K562 (cell line): ENCODE measurements around the gene GLIS1. TPM values are rescaled to one million over a fixed set of nuclear protein-coding genes. Genes with fewer than 3 reads are reported as not detected.

ENCODE experiments used
- HOXB6 ChIP-seq: fragments of 250-450 bp; sonication (Bioruptor Pico); IDR thresholded peaks from 2 replicates; pipeline ENCODE4 v1.5.1; 2022; ENCODE audit warnings: mild to moderate bottlenecking, borderline replicate concordance
- JUN ChIP-seq, 2 experiments: sonication (generic) in 1 of 2; formaldehyde crosslinking in 1 of 2; IDR thresholded peaks; 2 replicates each; pipeline versions ENCODE4 v1.6.1 to v1.8.0; 2012 to 2022; ENCODE audit warnings: borderline replicate concordance in 2 of 2, mild to moderate bottlenecking in 2 of 2, improper control_type of control experiment in 1 of 2, low read depth in 1 of 2, low read length in 1 of 2, missing genetic modification reagents in 1 of 2
- NEUROD1 ChIP-seq: fragments of 150-350 bp; IDR thresholded peaks from 2 replicates; pipeline ENCODE4 v1.6.1; 2014; ENCODE audit warnings: borderline replicate concordance, low read length, low read depth; ENCODE audit not compliant: partially characterized antibody
- POLR2B ChIP-seq: fragments of 450-650 bp; IDR thresholded peaks from 2 replicates; pipeline ENCODE4 v1.6.1; 2018; ENCODE audit warnings: low read depth; ENCODE audit not compliant: partially characterized antibody
- RB1 ChIP-seq: fragments of 450-650 bp; IDR thresholded peaks from 2 replicates; pipeline ENCODE4 v1.6.1; 2017; ENCODE audit warnings: low read depth, mild to moderate bottlenecking
- TEAD1 ChIP-seq, 2 experiments: fragments of 450-650 bp in 1 of 2; sonication (generic) in 1 of 2; formaldehyde crosslinking; IDR thresholded peaks; 2 replicates each; pipeline versions ENCODE4 v1.4.0 to v1.8.0; 2020 to 2022; ENCODE audit warnings: mild to moderate bottlenecking in 2 of 2, missing genetic modification reagents in 1 of 2
- polyA plus RNA-seq, 8 experiments: library from polyadenylated mRNA; depleted of rRNA in 4 of 8; stranded (reverse) in 5 of 8; unstranded in 3 of 8; fragments of >200 nt; fragmentation: Nextera tagmentation in 2 of 8; fragmentation: Illumina TruSeq in 1 of 8; extraction: Ambion mirVana in 2 of 8; extraction: Trizol in 1 of 8; gene quantifications; 2 replicates each; pipeline versions ENCODE4 v1.2.1 to v1.2.3, GENCODE V29; 2011 to 2014; ENCODE audit warnings: inconsistent platforms in 1 of 8, missing spikeins in 1 of 8
- total RNA-seq, 7 experiments: library from RNA; depleted of rRNA in 6 of 7; stranded (reverse); fragments of >200 nt in 6 of 7; fragmentation: Illumina TruSeq in 2 of 7; extraction: Trizol in 2 of 7; gene quantifications; 2 replicates each; pipeline versions ENCODE4 v1.2.1 to v1.2.3, GENCODE V29; 2011 to 2021; ENCODE audit warnings: low replicate concordance in 1 of 7
- TF ChIP-seq, protein P1 (sequence below): fragments of 200-800 bp; sonication (Bioruptor generic); IDR thresholded peaks from 2 replicates; pipeline ENCODE4 v1.6.1; 2017; ENCODE audit warnings: missing genetic modification characterization, missing compliant biosample characterization
- TF ChIP-seq, protein P2 (sequence below): fragments of 450-650 bp; formaldehyde crosslinking; conservative IDR thresholded peaks from 2 replicates; pipeline ENCODE4 v1.4.0; 2022; ENCODE audit warnings: mild to moderate bottlenecking, missing genetic modification characterization
- TF ChIP-seq, protein P3 (sequence below): fragments of 250-450 bp; sonication (Bioruptor Pico); IDR thresholded peaks from 2 replicates; pipeline ENCODE4 v1.5.0; 2022; ENCODE audit warnings: mild to moderate bottlenecking
- TF ChIP-seq, protein P4 (sequence below), 2 experiments: IDR thresholded peaks; 2 replicates each; pipeline ENCODE4 v1.6.1; 2011; ENCODE audit warnings: borderline replicate concordance in 1 of 2, control low read depth in 1 of 2, low read depth in 1 of 2, low read length in 1 of 2, mild to moderate bottlenecking in 1 of 2, mixed read lengths in 1 of 2, moderate library complexity in 1 of 2; ENCODE audit not compliant: insufficient read depth in 1 of 2, insufficient read length in 1 of 2, poor library complexity in 1 of 2, severe bottlenecking in 1 of 2; ENCODE audit errors: extremely low read depth in 1 of 2
- TF ChIP-seq, protein P5 (sequence below), 2 experiments: fragments of 450-650 bp; formaldehyde crosslinking in 1 of 2; IDR thresholded peaks; 2 replicates each; pipeline versions ENCODE4 v1.4.0 to v1.6.1; 2014 to 2020; ENCODE audit warnings: mild to moderate bottlenecking in 2 of 2, borderline replicate concordance in 1 of 2, low read depth in 1 of 2

Gene GLIS1
- total and polyA plus RNA-seq, 9 of the 15 experiments (the other 6 are each of a cell fraction or from before 2014, with no cell fraction given), result not detected

DNA sequence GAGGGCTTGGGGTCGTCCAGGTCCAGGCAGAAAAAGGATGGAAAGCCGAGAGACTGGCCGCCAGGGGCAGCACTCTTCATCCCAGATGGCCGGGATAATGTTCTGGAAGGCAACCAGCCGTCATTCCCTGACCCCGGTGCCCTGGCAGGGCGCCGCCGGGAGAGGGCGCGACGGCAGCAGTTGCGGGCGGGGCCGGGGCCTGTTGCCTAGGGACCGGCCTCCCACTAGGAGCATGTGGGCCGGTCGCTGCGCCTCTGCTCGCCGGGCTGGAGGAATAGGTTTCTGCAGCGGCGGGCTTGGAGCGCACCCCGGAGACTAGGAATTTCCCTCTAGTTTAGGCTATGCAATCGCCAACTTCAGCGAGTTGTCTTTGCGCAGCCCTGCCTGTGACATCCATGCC is 268.8 kb downstream of the GLIS1 start (continued):
- TF ChIP-seq, protein P1, sequence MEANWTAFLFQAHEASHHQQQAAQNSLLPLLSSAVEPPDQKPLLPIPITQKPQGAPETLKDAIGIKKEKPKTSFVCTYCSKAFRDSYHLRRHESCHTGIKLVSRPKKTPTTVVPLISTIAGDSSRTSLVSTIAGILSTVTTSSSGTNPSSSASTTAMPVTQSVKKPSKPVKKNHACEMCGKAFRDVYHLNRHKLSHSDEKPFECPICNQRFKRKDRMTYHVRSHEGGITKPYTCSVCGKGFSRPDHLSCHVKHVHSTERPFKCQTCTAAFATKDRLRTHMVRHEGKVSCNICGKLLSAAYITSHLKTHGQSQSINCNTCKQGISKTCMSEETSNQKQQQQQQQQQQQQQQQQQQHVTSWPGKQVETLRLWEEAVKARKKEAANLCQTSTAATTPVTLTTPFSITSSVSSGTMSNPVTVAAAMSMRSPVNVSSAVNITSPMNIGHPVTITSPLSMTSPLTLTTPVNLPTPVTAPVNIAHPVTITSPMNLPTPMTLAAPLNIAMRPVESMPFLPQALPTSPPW (CRISPR knock-in tag), result peak; percentile 70
- TF ChIP-seq NEUROD1 (peak; percentile 10), POLR2B (no peak), RB1 (peak; percentile 79), JUN (IDR thresholded peaks at IDR 0.05; ENCODE audit: borderline replicate concordance, low read depth, low read length) (0 out of 2 replicates have a peak, but pooled peaks have one; percentile 14), JUN (CRISPR knock-in tag; IDR thresholded peaks at IDR 0.05; ENCODE audit: borderline replicate concordance) (no peak), TEAD1 (CRISPR knock-in tag; IDR thresholded peaks at IDR 0.05) (no peak), HOXB6 (CRISPR knock-in tag) (no peak)
- TF ChIP-seq, protein P2, sequence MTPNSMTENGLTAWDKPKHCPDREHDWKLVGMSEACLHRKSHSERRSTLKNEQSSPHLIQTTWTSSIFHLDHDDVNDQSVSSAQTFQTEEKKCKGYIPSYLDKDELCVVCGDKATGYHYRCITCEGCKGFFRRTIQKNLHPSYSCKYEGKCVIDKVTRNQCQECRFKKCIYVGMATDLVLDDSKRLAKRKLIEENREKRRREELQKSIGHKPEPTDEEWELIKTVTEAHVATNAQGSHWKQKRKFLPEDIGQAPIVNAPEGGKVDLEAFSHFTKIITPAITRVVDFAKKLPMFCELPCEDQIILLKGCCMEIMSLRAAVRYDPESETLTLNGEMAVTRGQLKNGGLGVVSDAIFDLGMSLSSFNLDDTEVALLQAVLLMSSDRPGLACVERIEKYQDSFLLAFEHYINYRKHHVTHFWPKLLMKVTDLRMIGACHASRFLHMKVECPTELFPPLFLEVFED (CRISPR knock-in tag), result no peak
- TF ChIP-seq, protein P3, sequence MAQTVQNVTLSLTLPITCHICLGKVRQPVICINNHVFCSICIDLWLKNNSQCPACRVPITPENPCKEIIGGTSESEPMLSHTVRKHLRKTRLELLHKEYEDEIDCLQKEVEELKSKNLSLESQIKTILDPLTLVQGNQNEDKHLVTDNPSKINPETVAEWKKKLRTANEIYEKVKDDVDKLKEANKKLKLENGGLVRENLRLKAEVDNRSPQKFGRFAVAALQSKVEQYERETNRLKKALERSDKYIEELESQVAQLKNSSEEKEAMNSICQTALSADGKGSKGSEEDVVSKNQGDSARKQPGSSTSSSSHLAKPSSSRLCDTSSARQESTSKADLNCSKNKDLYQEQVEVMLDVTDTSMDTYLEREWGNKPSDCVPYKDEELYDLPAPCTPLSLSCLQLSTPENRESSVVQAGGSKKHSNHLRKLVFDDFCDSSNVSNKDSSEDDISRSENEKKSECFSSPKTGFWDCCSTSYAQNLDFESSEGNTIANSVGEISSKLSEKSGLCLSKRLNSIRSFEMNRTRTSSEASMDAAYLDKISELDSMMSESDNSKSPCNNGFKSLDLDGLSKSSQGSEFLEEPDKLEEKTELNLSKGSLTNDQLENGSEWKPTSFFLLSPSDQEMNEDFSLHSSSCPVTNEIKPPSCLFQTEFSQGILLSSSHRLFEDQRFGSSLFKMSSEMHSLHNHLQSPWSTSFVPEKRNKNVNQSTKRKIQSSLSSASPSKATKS (CRISPR knock-in tag), result no peak
- TF ChIP-seq, protein P4, sequence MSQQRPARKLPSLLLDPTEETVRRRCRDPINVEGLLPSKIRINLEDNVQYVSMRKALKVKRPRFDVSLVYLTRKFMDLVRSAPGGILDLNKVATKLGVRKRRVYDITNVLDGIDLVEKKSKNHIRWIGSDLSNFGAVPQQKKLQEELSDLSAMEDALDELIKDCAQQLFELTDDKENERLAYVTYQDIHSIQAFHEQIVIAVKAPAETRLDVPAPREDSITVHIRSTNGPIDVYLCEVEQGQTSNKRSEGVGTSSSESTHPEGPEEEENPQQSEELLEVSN (IDR thresholded peaks at IDR 0.05; ENCODE audit: borderline replicate concordance in 1 of 2, extremely low read depth in 1 of 2, insufficient read depth in 1 of 2, insufficient read length in 1 of 2, low read depth in 1 of 2, low read length in 1 of 2, poor library complexity in 1 of 2, severe bottlenecking in 1 of 2), result peak in 1 of 2 experiments; percentile 10
- TF ChIP-seq, protein P5, sequence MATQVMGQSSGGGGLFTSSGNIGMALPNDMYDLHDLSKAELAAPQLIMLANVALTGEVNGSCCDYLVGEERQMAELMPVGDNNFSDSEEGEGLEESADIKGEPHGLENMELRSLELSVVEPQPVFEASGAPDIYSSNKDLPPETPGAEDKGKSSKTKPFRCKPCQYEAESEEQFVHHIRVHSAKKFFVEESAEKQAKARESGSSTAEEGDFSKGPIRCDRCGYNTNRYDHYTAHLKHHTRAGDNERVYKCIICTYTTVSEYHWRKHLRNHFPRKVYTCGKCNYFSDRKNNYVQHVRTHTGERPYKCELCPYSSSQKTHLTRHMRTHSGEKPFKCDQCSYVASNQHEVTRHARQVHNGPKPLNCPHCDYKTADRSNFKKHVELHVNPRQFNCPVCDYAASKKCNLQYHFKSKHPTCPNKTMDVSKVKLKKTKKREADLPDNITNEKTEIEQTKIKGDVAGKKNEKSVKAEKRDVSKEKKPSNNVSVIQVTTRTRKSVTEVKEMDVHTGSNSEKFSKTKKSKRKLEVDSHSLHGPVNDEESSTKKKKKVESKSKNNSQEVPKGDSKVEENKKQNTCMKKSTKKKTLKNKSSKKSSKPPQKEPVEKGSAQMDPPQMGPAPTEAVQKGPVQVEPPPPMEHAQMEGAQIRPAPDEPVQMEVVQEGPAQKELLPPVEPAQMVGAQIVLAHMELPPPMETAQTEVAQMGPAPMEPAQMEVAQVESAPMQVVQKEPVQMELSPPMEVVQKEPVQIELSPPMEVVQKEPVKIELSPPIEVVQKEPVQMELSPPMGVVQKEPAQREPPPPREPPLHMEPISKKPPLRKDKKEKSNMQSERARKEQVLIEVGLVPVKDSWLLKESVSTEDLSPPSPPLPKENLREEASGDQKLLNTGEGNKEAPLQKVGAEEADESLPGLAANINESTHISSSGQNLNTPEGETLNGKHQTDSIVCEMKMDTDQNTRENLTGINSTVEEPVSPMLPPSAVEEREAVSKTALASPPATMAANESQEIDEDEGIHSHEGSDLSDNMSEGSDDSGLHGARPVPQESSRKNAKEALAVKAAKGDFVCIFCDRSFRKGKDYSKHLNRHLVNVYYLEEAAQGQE (IDR thresholded peaks at IDR 0.05; ENCODE audit: borderline replicate concordance), result peak; percentile 26; the same call in 1 of the 2 replicates
- TF ChIP-seq, protein P5 (CRISPR knock-in tag; IDR thresholded peaks at IDR 0.05; ENCODE audit: low read depth), result no peak
